B cell (primary cell): ENCODE measurements around the gene FLT3LG. TPM values are rescaled to one million over a fixed set of nuclear protein-coding genes. Genes with fewer than 3 reads are reported as not detected.

Source experiments
- ATAC-seq: fragments of 200-7000 bp; cut with Tn5 transposase; one replicate; pipeline ENCODE4 v1.10.0; 2021; ENCODE audit warnings: low read depth, mild to moderate bottlenecking, moderate number of reproducible peaks, moderate library complexity
- CTCF ChIA-PET: fragments of 350-600 bp; sonication (Branson Sonifier 250); formaldehyde crosslinking; loops from one replicate; lab custom pipeline; 2021; ENCODE audit warnings: antibody characterized with exemption, inconsistent platforms; lab: Charles Lee
- POLR2A ChIA-PET: fragments of 350-600 bp; sonication (Branson Sonifier 250); formaldehyde crosslinking; loops from one replicate; lab custom pipeline; 2021; ENCODE audit warnings: antibody characterized with exemption; lab: Charles Lee
- DNase-seq: peaks from one replicate; pipeline ENCODE4 v3.0.0; 2013
- H2AFZ ChIP-seq: 2 replicates; pipeline ENCODE4 v1.6.1; 2012; ENCODE audit warnings: mild to moderate bottlenecking, low read depth, low read length; ENCODE audit not compliant: insufficient read depth, poor library complexity, severe bottlenecking
- H3K27ac ChIP-seq, 2 donors: 1 replicate in 1 of 2; 2 replicates in 1 of 2; pipeline ENCODE4 v1.5.1; 2012 to 2013; ENCODE audit warnings: low read length in 2 of 2, mild to moderate bottlenecking in 2 of 2, moderate library complexity in 1 of 2
- H3K27me3 ChIP-seq, 4 experiments: fragments of 200-600 bp in 1 of 4; sonication (generic) in 1 of 4; replicated peaks in 1 of 4; 1 replicate in 2 of 4; 2 replicates in 2 of 4; pipeline versions ENCODE4 v1.6.1 to v1.7.0; 2013 to 2016; ENCODE audit warnings: low read length in 3 of 4, mild to moderate bottlenecking in 2 of 4, mixed read lengths in 1 of 4, moderate library complexity in 1 of 4; ENCODE audit not compliant: insufficient read depth in 4 of 4, control insufficient read depth in 3 of 4; ENCODE audit errors: control extremely low read depth in 1 of 4
- H3K36me3 ChIP-seq, 2 experiments: replicated peaks in 1 of 2; 1 replicate in 1 of 2; 2 replicates in 1 of 2; pipeline versions ENCODE4 v1.6.1 to v1.7.1; 2013; ENCODE audit warnings: low read length in 1 of 2; ENCODE audit not compliant: insufficient read depth in 2 of 2, control insufficient read depth in 1 of 2; ENCODE audit errors: control extremely low read depth in 1 of 2, extremely low read depth in 1 of 2
- H3K4me1 ChIP-seq, 2 donors: fragments of 200-600 bp in 1 of 2; sonication (generic) in 1 of 2; 1 replicate in 1 of 2; 2 replicates in 1 of 2; pipeline versions ENCODE4 v1.5.1 to v1.6.1; 2013 to 2017; ENCODE audit warnings: low read length in 2 of 2; ENCODE audit not compliant: control insufficient read depth in 2 of 2, insufficient read depth in 2 of 2
- H3K4me2 ChIP-seq: replicated peaks from 2 replicates; pipeline ENCODE3; 2012; ENCODE audit warnings: mild to moderate bottlenecking, low read depth, low read length; ENCODE audit not compliant: poor library complexity, severe bottlenecking
- H3K4me3 ChIP-seq, 5 experiments: fragments of 200-600 bp in 1 of 5; sonication (generic) in 1 of 5; 1 replicate in 3 of 5; 2 replicates in 2 of 5; pipeline versions ENCODE4 v1.5.1 to v1.7.0; 2011 to 2016; ENCODE audit warnings: low read length in 4 of 5, mild to moderate bottlenecking in 4 of 5, low read depth in 2 of 5, control low read depth in 1 of 5, moderate library complexity in 1 of 5; ENCODE audit not compliant: insufficient read depth in 1 of 5; ENCODE audit errors: control extremely low read depth in 1 of 5, extremely low read depth in 1 of 5
- H3K79me2 ChIP-seq: fragments of 200-600 bp; sonication (generic); one replicate; pipeline ENCODE4 v1.6.0; 2016; ENCODE audit warnings: low read length; ENCODE audit not compliant: control insufficient read depth, insufficient read depth
- H3K9ac ChIP-seq: fragments of 200-600 bp; sonication (generic); 2 replicates; pipeline ENCODE4 v1.6.1; 2017; ENCODE audit warnings: mild to moderate bottlenecking, low read length, moderate library complexity
- H3K9me3 ChIP-seq, 3 donors: one replicate each; pipeline versions ENCODE4 v1.6.1 to v1.7.1; 2013; ENCODE audit warnings: low read length in 2 of 3; ENCODE audit not compliant: control insufficient read depth in 2 of 3, insufficient read depth in 1 of 3; ENCODE audit errors: control extremely low read depth in 1 of 3
- H4K20me1 ChIP-seq: 2 replicates; pipeline ENCODE4 v1.6.0; 2012; ENCODE audit warnings: mild to moderate bottlenecking, low read length; ENCODE audit not compliant: insufficient read depth, control insufficient read depth, poor library complexity, severe bottlenecking
- H3K27ac Mint-ChIP-seq: one replicate; pipeline ENCODE4 v1.8.0; 2021; ENCODE audit warnings: mixed read lengths
- H3K27me3 Mint-ChIP-seq: one replicate; pipeline ENCODE4 v1.8.0; 2021; ENCODE audit warnings: mixed read lengths
- H3K4me1 Mint-ChIP-seq: one replicate; pipeline ENCODE4 v1.8.0; 2021; ENCODE audit warnings: mixed read lengths
- H3K4me3 Mint-ChIP-seq: one replicate; pipeline ENCODE4 v1.8.0; 2021; ENCODE audit warnings: mixed read lengths
- H3K9me3 Mint-ChIP-seq: one replicate; pipeline ENCODE4 v1.8.0; 2022; ENCODE audit warnings: mixed read lengths; ENCODE audit not compliant: insufficient read depth
- EZH2 ChIP-seq: IDR thresholded peaks from 2 replicates; pipeline ENCODE4 v1.6.1; 2012; ENCODE audit warnings: borderline replicate concordance, low read depth, mild to moderate bottlenecking, moderate library complexity, low read length; ENCODE audit not compliant: insufficient read depth, poor library complexity, severe bottlenecking
- WGBS: methylation state at CpG from one replicate; pipeline ENCODE4 v1.1.5; 2013; ENCODE audit warnings: missing lambda C conversion rate; ENCODE audit not compliant: insufficient coverage; 5-methylcytosine and 5-hydroxymethylcytosine counted together
- intact Hi-C: fragments of 100-400 bp; cut with micrococcal nuclease; formaldehyde crosslinking; loops from one replicate; pipeline ENCODE4 v1.10.0; 2022
- polyA plus RNA-seq: library from polyadenylated mRNA; depleted of rRNA; stranded (reverse); fragments of >200 nt; gene quantifications from 2 replicates; pipeline ENCODE4 v1.2.3, GENCODE V29; 2012
- total RNA-seq, 2 donors: library from RNA; stranded (reverse); fragments of 120-200 nt in 1 of 2; gene quantifications; 1 replicate in 1 of 2; 2 replicates in 1 of 2; pipeline versions ENCODE4 v1.2.3 to v1.2.4, GENCODE V29; 2013 to 2022
- TF ChIP-seq, protein P1 (sequence below): fragments of 200-600 bp; IDR thresholded peaks from one replicate; pipeline ENCODE4 v1.8.0; 2022; ENCODE audit warnings: antibody characterized with exemption, mild to moderate bottlenecking

Gene FLT3LG
- total and polyA plus RNA-seq, 2 donors (not counting 1 experiment from before 2014, with no cell fraction given): 31.0 to 49.8 TPM

DNA sequence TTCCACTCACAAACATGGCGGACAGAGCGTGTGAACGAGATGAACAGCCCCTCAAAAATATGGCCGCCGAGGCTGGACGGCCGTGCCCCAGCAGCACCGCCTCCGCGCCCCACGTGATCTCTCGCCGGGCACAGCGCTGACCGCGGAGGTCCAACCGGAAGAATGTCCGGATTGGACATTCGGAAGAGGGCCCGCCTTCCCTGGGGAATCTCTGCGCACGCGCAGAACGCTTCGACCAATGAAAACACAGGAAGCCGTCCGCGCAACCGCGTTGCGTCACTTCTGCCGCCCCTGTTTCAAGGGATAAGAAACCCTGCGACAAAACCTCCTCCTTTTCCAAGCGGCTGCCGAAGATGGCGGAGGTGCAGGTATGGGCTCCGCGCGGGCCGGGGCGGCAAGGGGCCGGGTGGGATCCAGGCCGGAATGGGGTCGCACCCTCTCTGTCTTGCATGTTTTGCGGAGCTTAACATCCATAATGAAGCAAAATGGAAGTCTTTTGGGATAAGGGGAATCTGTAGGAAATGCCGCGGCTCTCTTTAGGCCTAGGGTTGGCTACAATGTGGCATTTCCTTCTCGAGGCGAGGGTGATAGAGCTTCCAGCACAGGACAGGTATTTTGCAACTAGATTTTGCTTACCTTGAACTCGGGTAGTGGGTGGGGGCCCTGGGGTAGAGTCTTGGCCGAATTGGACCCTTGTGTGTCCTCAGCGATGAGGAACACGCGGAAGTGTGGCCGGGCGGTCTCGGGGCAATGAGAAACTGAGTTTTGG lies 13.4 kb downstream of the FLT3LG start, which contains the start of gene RPL13A:
Gene RPL13A (plus strand): TSS at position 332 of the 769 bp plus-strand sequence. CDS start 22 bp downstream, at position 354.
- Mint-ChIP-seq H3K27me3 (no peaks in the 10 kb centered on the region), H3K9me3 (no peaks in the 10 kb centered on the region), H3K4me1 (peaks cover 42% of the 10 kb centered on the region), H3K27ac (peak within 1 kb of the TSS; percentile 97), H3K4me3 (peak within 1 kb of the TSS; percentile 99)
- peak within 1 kb of the TSS; percentile 86 for H2AFZ ChIP-seq
- H3K9ac ChIP-seq: peak within 1 kb of the TSS; percentile 100
- no peaks in the 10 kb centered on the region for H3K9me3 ChIP-seq
- H3K4me3 ChIP-seq: peak within 1 kb of the TSS; percentile 92 to 100 (median 97)
- DNase-seq (peak; percentile 100), ATAC-seq (peak; percentile 93)
- H3K4me2 ChIP-seq: peak within 1 kb of the TSS; percentile 93
- H3K4me1 ChIP-seq: peaks cover 17 to 36% of the 10 kb centered on the region in 2 donors
- ChIA-PET CTCF (interaction anchor here (0.7 to 1.8 kb wide), 3 partner anchors 12 to 95 kb away, joined by 3 to 5 read pairs (median 3); no protein-coding TSS in a partner anchor), POLR2A (interaction anchor here (0.5 to 1.7 kb wide), 5 partner anchors 8 to 154 kb away, joined by 6 to 17 read pairs (median 10); partner anchors contain the start of genes FLT3LG and RPS11)
- peaks cover 40% of the 10 kb centered on the region for H3K79me2 ChIP-seq
- peaks cover 10 to 36% of the 10 kb centered on the region in 2 experiments for H3K36me3 ChIP-seq
- TF ChIP-seq, protein P1, sequence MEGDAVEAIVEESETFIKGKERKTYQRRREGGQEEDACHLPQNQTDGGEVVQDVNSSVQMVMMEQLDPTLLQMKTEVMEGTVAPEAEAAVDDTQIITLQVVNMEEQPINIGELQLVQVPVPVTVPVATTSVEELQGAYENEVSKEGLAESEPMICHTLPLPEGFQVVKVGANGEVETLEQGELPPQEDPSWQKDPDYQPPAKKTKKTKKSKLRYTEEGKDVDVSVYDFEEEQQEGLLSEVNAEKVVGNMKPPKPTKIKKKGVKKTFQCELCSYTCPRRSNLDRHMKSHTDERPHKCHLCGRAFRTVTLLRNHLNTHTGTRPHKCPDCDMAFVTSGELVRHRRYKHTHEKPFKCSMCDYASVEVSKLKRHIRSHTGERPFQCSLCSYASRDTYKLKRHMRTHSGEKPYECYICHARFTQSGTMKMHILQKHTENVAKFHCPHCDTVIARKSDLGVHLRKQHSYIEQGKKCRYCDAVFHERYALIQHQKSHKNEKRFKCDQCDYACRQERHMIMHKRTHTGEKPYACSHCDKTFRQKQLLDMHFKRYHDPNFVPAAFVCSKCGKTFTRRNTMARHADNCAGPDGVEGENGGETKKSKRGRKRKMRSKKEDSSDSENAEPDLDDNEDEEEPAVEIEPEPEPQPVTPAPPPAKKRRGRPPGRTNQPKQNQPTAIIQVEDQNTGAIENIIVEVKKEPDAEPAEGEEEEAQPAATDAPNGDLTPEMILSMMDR: no peak
- no peak for TF ChIP-seq EZH2
- intact Hi-C loops: loop anchor here (1.0 kb wide), 4 partner anchors 9 to 36 kb away; partner anchors contain the start of genes FLT3LG, PIH1D1 and RPS11
- H4K20me1 ChIP-seq: peaks cover 45% of the 10 kb centered on the region
- H3K27ac ChIP-seq: peak within 1 kb of the TSS; percentile 91 to 97
- under 1% methylated on average over 57 of the region's 57 CpGs for WGBS
- H3K27me3 ChIP-seq: no peaks in the 10 kb centered on the region
